HL-60 (cell line): ENCODE results near the gene TEDC2.

Experiments used
- CTCF ChIP-seq: IDR thresholded peaks from one replicate; pipeline ENCODE4 v1.5.1; 2011; ENCODE audit warnings: low read length, control low read depth, inconsistent platforms; ENCODE audit not compliant: insufficient read depth
- POLR2AphosphoS5 ChIP-seq: IDR thresholded peaks from 2 replicates; pipeline ENCODE4 v1.6.1; 2012; ENCODE audit warnings: low read depth
- REST ChIP-seq: IDR thresholded peaks from 2 replicates; pipeline ENCODE4 v1.6.1; 2012; ENCODE audit warnings: low read depth; ENCODE audit not compliant: insufficient replicate concordance

- no peak for TF ChIP-seq CTCF
- no peak for TF ChIP-seq REST
- TF ChIP-seq POLR2AphosphoS5: no peak
Measured at GRCh38 chr16:2425008-2425518, 34.8 kb upstream of the TEDC2 start.
